Measurements from ENCODE around the gene TMTC4.
A peak's percentile ranks its signal among the peaks of the same experiment; 100 is the strongest.

TMTC4 gene

GRCh38 chr13:100600461-100600860, 74.1 kb downstream of the TMTC4 start:
- Histone ChIP-seq H3K9me3 (ENCODE audit: control insufficient read depth, low read length) (no peaks in the 10 kb centered on the region), H3K36me3 (ENCODE audit: control insufficient read depth, insufficient read depth, low read length) (no peaks in the 10 kb centered on the region), H3K4me1 (peaks cover 4% of the 10 kb centered on the region), H3K4me2 (ENCODE audit: low read length) (no peak overlapping the region), H3K27me3 (ENCODE audit: control insufficient read depth, insufficient read depth, low read length) (no peaks in the 10 kb centered on the region), H3K4me3 (ENCODE audit: low read depth, low read length) (no peak overlapping the region), H3K79me2 (no peaks in the 10 kb centered on the region), H3K9ac (no peak overlapping the region), H3K27ac (no peak overlapping the region), H2AFZ (no peak overlapping the region)
- TF ChIP-seq, protein P1, sequence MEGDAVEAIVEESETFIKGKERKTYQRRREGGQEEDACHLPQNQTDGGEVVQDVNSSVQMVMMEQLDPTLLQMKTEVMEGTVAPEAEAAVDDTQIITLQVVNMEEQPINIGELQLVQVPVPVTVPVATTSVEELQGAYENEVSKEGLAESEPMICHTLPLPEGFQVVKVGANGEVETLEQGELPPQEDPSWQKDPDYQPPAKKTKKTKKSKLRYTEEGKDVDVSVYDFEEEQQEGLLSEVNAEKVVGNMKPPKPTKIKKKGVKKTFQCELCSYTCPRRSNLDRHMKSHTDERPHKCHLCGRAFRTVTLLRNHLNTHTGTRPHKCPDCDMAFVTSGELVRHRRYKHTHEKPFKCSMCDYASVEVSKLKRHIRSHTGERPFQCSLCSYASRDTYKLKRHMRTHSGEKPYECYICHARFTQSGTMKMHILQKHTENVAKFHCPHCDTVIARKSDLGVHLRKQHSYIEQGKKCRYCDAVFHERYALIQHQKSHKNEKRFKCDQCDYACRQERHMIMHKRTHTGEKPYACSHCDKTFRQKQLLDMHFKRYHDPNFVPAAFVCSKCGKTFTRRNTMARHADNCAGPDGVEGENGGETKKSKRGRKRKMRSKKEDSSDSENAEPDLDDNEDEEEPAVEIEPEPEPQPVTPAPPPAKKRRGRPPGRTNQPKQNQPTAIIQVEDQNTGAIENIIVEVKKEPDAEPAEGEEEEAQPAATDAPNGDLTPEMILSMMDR (IDR thresholded peaks at IDR 0.05), result no peak

- no peak overlapping the region for H3K27ac ChIP-seq
- no peaks in the 10 kb centered on the region for H3K79me2 ChIP-seq
- H2AFZ ChIP-seq, result no peak overlapping the region
- no peak overlapping the region for H3K4me3 ChIP-seq (ENCODE audit: low read depth, low read length)
- TF ChIP-seq, protein P1 (IDR thresholded peaks at IDR 0.05), result no peak
- H3K9ac ChIP-seq, result no peak overlapping the region
- H3K9me3 ChIP-seq (ENCODE audit: control insufficient read depth, low read length), result no peaks in the 10 kb centered on the region
- no peaks in the 10 kb centered on the region for H3K27me3 ChIP-seq (ENCODE audit: control insufficient read depth, insufficient read depth, low read length)
- H3K36me3 ChIP-seq (ENCODE audit: control insufficient read depth, insufficient read depth, low read length), result no peaks in the 10 kb centered on the region
- H3K4me1 ChIP-seq, result peaks cover 19% of the 10 kb centered on the region
- no peak overlapping the region for H3K4me2 ChIP-seq (ENCODE audit: low read length)
Observed at GRCh38 chr13:100597253-100597652, 77.3 kb downstream of the TMTC4 start.

DNA sequence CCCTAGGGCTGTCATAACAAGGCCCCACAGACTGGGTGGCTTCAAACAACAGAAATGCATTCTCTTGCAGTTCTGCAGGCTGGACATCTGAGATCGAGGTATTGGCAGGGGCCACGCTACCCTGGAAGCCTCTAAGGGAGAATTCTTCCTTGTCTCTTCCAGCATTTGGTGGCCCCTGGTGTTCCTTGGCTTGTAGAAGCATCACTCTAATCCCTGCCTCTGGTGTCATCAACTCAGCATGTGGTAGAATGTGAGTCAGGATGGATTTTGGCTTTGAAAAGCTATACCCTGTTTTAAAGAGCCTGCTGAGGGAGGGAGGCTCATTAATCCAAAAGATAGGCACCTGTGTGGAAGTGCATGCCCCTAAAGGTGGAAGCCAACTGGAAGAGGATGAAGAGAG, 78.1 kb downstream of the TMTC4 start:
- Histone ChIP-seq H3K27me3 (ENCODE audit: control insufficient read depth, insufficient read depth, low read length) (no peaks in the 10 kb centered on the region), H3K9ac (no peak overlapping the region), H3K4me2 (ENCODE audit: low read length) (no peak overlapping the region), H3K4me1 (peaks cover 19% of the 10 kb centered on the region), H3K79me2 (no peaks in the 10 kb centered on the region), H3K4me3 (ENCODE audit: low read depth, low read length) (no peak overlapping the region), H3K27ac (no peak overlapping the region), H2AFZ (peak overlapping the region; percentile 33), H3K9me3 (ENCODE audit: control insufficient read depth, low read length) (no peaks in the 10 kb centered on the region), H3K36me3 (ENCODE audit: control insufficient read depth, insufficient read depth, low read length) (no peaks in the 10 kb centered on the region)
- TF ChIP-seq, protein P1 (IDR thresholded peaks at IDR 0.05), result no peak

GRCh38 chr13:100594731-100595130, 79.9 kb downstream of the TMTC4 start:
- Histone ChIP-seq H3K79me2 (no peaks in the 10 kb centered on the region), H3K4me2 (ENCODE audit: low read length) (peak overlapping the region; percentile 23), H3K4me3 (ENCODE audit: low read depth, low read length) (no peak overlapping the region), H3K9me3 (ENCODE audit: control insufficient read depth, low read length) (no peaks in the 10 kb centered on the region), H3K27me3 (ENCODE audit: control insufficient read depth, insufficient read depth, low read length) (no peaks in the 10 kb centered on the region), H3K36me3 (ENCODE audit: control insufficient read depth, insufficient read depth, low read length) (no peaks in the 10 kb centered on the region), H3K27ac (peak overlapping the region; percentile 82), H2AFZ (peak overlapping the region; percentile 46), H3K4me1 (peaks cover 19% of the 10 kb centered on the region), H3K9ac (no peak overlapping the region)
- TF ChIP-seq, protein P1 (IDR thresholded peaks at IDR 0.05), result peak; percentile 28

GRCh38 chr13:100594255-100594654, 80.3 kb downstream of the TMTC4 start:
- Histone ChIP-seq H3K27ac (peak overlapping the region; percentile 82), H3K9me3 (ENCODE audit: control insufficient read depth, low read length) (no peaks in the 10 kb centered on the region), H2AFZ (peak overlapping the region; percentile 59), H3K9ac (no peak overlapping the region), H3K4me3 (ENCODE audit: low read depth, low read length) (no peak overlapping the region), H3K79me2 (no peaks in the 10 kb centered on the region), H3K4me1 (peaks cover 19% of the 10 kb centered on the region), H3K27me3 (ENCODE audit: control insufficient read depth, insufficient read depth, low read length) (no peaks in the 10 kb centered on the region), H3K36me3 (ENCODE audit: control insufficient read depth, insufficient read depth, low read length) (no peaks in the 10 kb centered on the region), H3K4me2 (ENCODE audit: low read length) (peak overlapping the region; percentile 23)
- TF ChIP-seq, protein P1 (IDR thresholded peaks at IDR 0.05), result no peak

All from parathyroid adenoma (tissue), 2 donors.